GM18870 (cell line): ENCODE data around the gene TNN.

Source experiments
- ATAC-seq: cut with Tn5 transposase; IDR thresholded peaks from one replicate; pipeline ENCODE4 v1.9.1; 2021; ENCODE audit warnings: moderate library complexity; ENCODE audit not compliant: unreplicated experiment

The TNN gene

GRCh38 chr1:175137369-175137768, 69.7 kb downstream of the TNN start:
- ATAC-seq = no peak

GRCh38 chr1:175138579-175138978, 70.9 kb downstream of the TNN start:
- no peak for ATAC-seq

- no peak for ATAC-seq
Observed at GRCh38 chr1:175145899-175146528, 78.4 kb downstream of the TNN start.

- peak; percentile 37 for ATAC-seq
Observed at GRCh38 chr1:175146529-175147213, 79.0 kb downstream of the TNN start.

GRCh38 chr1:175147569-175147968, 79.9 kb downstream of the TNN start:
- ATAC-seq = no peak

- ATAC-seq = no peak
Observed at GRCh38 chr1:175148068-175148467, 80.4 kb downstream of the TNN start.

- no peak for ATAC-seq
Observed at GRCh38 chr1:175150596-175151319, 83.1 kb downstream of the TNN start.

GRCh38 chr1:175152006-175152652, 84.5 kb downstream of the TNN start:
- ATAC-seq = peak; percentile 51

GRCh38 chr1:175154629-175155472, 87.2 kb downstream of the TNN start:
- ATAC-seq = no peak

- no peak for ATAC-seq
Observed at GRCh38 chr1:175155473-175155856, 87.8 kb downstream of the TNN start.

GRCh38 chr1:175155936-175156335, 88.3 kb downstream of the TNN start:
- ATAC-seq = no peak

- no peak for ATAC-seq
Observed at GRCh38 chr1:175157200-175157599, 89.6 kb downstream of the TNN start.

GRCh38 chr1:175158170-175158591, 90.5 kb downstream of the TNN start:
- no peak for ATAC-seq

GRCh38 chr1:175162955-175163354, 95.3 kb downstream of the TNN start:
- no peak for ATAC-seq

- no peak for ATAC-seq
Observed at GRCh38 chr1:175163702-175164101, 96.1 kb downstream of the TNN start.

GRCh38 chr1:175164751-175165150, 97.1 kb downstream of the TNN start:
- ATAC-seq = no peak

GRCh38 chr1:175166746-175167145, 99.1 kb downstream of the TNN start:
- ATAC-seq = no peak

GRCh38 chr1:175167861-175168260, 100.2 kb downstream of the TNN start:
- ATAC-seq = no peak

- ATAC-seq = no peak
Observed at GRCh38 chr1:175168782-175169181, 101.1 kb downstream of the TNN start.

- ATAC-seq = no peak
Observed at GRCh38 chr1:175169286-175170018, 101.8 kb downstream of the TNN start.
